Nephron progenitor cell (in vitro differentiated cells): Measurements from ENCODE around the gene F2RL2.

Experiments
- DNase-seq: peaks from one replicate; pipeline ENCODE4 v3.0.0; 2021
- H3K27ac Mint-ChIP-seq: 2 replicates; pipeline ENCODE4 v1.8.0; 2021; ENCODE audit warnings: mild to moderate bottlenecking, moderate library complexity, mixed read lengths
- H3K27me3 Mint-ChIP-seq: 2 replicates; pipeline ENCODE4 v1.8.0; 2021; ENCODE audit warnings: mild to moderate bottlenecking, low read depth, mixed read lengths; ENCODE audit not compliant: poor library complexity
- H3K36me3 Mint-ChIP-seq: 2 replicates; pipeline ENCODE4 v1.8.0; 2021; ENCODE audit warnings: low read depth, mixed read lengths
- H3K4me1 Mint-ChIP-seq: 2 replicates; pipeline ENCODE4 v1.8.0; 2021; ENCODE audit warnings: mixed read lengths
- H3K4me3 Mint-ChIP-seq: 2 replicates; pipeline ENCODE4 v1.8.0; 2021; ENCODE audit warnings: mild to moderate bottlenecking, moderate library complexity, mixed read lengths
- H3K9me3 Mint-ChIP-seq: 2 replicates; pipeline ENCODE4 v1.8.0; 2021; ENCODE audit warnings: mild to moderate bottlenecking, moderate library complexity, mixed read lengths
- TF ChIP-seq, protein P1 (sequence below): fragments of 200-600 bp; sonication (generic); IDR thresholded peaks from 2 replicates; pipeline ENCODE4 v1.5.0; 2021; ENCODE audit warnings: antibody characterized with exemption

Gene F2RL2

DNA sequence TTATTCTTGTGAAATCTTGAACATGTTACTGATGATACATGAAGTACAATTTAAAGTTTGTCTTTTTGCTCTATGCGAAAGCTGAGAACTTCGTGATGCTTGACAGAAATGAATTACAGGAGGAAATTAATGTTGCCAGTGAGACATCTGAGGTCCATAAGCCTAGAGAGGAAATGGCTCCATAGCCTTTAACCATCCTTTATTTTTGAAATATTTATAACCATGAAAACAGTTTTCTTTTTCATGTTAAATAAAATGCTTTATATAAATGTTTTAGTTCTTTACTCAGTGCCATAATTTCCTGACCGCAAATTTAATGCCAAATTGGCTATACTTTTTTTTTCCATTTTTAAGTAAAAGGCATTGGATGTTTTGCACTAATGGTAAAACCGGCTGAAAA, 29.1 kb downstream of the F2RL2 start:
- H3K4me3 Mint-ChIP-seq = no peak overlapping the region
- no peaks in the 10 kb centered on the region for H3K4me1 Mint-ChIP-seq
- no peaks in the 10 kb centered on the region for H3K9me3 Mint-ChIP-seq

DNA sequence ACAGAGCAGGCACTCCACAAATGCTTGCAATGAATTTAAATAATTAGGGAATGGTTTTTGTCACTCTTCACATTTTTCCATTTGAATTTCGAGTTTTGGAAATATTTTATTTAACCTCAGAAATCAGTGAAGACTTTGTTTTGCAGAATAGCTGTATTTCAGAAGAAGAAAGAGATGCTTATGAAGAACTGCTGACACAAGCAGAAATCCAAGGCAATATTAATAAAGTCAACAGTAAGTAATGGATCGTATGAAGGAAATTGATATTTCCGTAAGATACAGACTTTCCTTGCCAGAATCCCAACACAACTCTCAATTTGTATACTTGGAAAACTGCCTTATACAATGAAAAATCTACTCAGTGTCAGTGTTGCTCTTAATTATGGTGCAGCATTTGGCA, 30.5 kb downstream of the F2RL2 start:
- TF ChIP-seq, protein P1, sequence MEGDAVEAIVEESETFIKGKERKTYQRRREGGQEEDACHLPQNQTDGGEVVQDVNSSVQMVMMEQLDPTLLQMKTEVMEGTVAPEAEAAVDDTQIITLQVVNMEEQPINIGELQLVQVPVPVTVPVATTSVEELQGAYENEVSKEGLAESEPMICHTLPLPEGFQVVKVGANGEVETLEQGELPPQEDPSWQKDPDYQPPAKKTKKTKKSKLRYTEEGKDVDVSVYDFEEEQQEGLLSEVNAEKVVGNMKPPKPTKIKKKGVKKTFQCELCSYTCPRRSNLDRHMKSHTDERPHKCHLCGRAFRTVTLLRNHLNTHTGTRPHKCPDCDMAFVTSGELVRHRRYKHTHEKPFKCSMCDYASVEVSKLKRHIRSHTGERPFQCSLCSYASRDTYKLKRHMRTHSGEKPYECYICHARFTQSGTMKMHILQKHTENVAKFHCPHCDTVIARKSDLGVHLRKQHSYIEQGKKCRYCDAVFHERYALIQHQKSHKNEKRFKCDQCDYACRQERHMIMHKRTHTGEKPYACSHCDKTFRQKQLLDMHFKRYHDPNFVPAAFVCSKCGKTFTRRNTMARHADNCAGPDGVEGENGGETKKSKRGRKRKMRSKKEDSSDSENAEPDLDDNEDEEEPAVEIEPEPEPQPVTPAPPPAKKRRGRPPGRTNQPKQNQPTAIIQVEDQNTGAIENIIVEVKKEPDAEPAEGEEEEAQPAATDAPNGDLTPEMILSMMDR = no peak
- no peak for DNase-seq
- no peaks in the 10 kb centered on the region for H3K9me3 Mint-ChIP-seq
- H3K36me3 Mint-ChIP-seq = peaks cover 63% of the 10 kb centered on the region
- H3K4me3 Mint-ChIP-seq = no peak overlapping the region
- peaks cover 11% of the 10 kb centered on the region for H3K27me3 Mint-ChIP-seq
- no peaks in the 10 kb centered on the region for H3K4me1 Mint-ChIP-seq
- H3K27ac Mint-ChIP-seq = no peak overlapping the region

More for the DNA sequence above, 29.1 kb downstream of the F2RL2 start:
- TF ChIP-seq, protein P1 = no peak
- Mint-ChIP-seq H3K36me3 (peaks cover 56% of the 10 kb centered on the region), H3K27me3 (peaks cover 11% of the 10 kb centered on the region), H3K27ac (no peak overlapping the region)
- DNase-seq = no peak

DNA sequence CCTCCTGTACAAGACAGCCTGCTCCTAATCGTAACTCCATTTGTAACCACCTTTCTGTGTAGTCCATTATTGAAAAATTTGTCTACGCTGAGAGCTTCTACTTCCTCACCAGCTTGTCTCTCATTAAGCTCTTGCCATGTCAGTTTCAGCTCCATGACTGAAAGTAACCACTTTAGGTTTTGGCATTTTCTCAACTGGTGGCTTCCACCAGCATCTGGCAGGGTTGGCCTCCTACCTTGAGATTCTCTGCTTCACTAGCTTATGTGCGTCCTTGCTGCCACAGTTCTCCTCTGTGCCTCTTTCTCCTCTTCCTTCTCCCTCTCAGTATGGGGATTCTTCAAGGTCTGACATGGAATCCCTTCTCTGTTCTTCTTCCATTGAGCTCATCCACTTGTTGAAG, 31.8 kb downstream of the F2RL2 start:
- Mint-ChIP-seq H3K9me3 (no peaks in the 10 kb centered on the region), H3K27me3 (peaks cover 6% of the 10 kb centered on the region), H3K36me3 (peaks cover 56% of the 10 kb centered on the region), H3K4me1 (no peaks in the 10 kb centered on the region), H3K4me3 (no peak overlapping the region), H3K27ac (no peak overlapping the region)
- DNase-seq = no peak
- TF ChIP-seq, protein P1 = no peak

DNA sequence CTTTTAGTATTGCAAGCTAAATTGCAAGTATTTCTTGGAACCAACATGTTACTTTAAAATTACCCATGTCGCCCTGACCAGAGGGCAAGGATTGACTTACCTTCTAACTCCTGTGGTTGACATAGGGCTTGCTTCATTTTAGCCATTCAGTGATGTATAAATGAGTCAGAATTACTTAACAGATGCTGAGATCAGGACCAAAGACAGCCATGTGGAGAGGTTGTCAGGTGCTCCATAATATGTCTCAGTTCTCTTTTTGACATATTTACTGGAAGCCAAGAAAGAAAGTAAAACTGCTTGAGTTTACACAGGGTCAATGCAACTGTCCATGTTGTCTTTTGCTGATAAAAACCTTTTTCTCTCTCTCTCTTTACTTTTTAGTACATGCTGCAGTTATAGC, 33.2 kb downstream of the F2RL2 start:
- DNase-seq = no peak
- Mint-ChIP-seq H3K4me1 (no peaks in the 10 kb centered on the region), H3K9me3 (no peaks in the 10 kb centered on the region), H3K36me3 (peaks cover 45% of the 10 kb centered on the region), H3K27ac (no peak overlapping the region), H3K4me3 (no peak overlapping the region), H3K27me3 (peaks cover 6% of the 10 kb centered on the region)
- TF ChIP-seq, protein P1 = no peak

DNA sequence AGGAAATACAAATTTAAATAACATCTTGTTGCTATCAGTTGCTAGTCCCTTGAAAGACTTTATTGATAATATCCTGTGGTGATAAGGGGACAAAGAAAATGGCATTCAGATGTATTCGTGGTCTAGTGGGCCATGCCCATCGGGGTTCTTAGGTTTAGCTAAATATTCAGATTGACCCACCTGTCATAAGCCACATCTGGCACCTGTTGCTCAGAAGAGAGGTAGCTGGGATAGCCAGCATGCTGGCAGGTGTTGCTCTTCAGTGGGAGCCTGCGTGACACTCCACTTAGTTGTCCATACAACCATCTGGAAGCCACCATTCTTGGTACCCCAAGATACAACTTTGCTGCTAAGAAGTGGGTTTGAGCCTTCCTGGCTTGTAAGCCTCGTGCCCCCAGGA, 36.7 kb downstream of the F2RL2 start:
- Mint-ChIP-seq H3K36me3 (peaks cover 18% of the 10 kb centered on the region), H3K4me3 (no peak overlapping the region), H3K27ac (no peak overlapping the region), H3K9me3 (no peaks in the 10 kb centered on the region), H3K27me3 (peaks cover 4% of the 10 kb centered on the region), H3K4me1 (peaks cover 10% of the 10 kb centered on the region)
- TF ChIP-seq, protein P1 = no peak
- DNase-seq = no peak

DNA sequence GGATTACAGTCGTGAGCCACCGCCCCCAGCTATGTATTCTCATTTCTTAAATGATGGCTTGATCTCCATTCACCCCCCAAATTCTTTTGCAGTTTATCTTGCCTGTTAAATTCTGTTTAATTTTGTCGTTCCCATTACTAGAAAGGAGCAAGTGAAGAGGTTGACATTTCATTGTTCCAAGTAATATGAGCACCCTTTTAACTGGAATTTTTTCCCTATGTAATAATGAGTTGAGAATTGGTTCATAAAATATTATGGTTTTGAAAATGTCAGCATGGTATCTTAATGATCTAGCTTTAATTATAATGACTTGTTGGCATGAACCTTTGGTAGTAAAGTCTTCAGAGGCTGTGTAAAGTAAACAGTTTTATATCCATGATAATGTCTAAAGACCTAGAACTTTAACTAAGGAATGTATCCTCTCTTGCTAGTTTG, 37.4 kb downstream of the F2RL2 start:
- Mint-ChIP-seq H3K4me3 (no peak overlapping the region), H3K27me3 (no peaks in the 10 kb centered on the region), H3K27ac (no peak overlapping the region), H3K36me3 (peaks cover 12% of the 10 kb centered on the region), H3K4me1 (peaks cover 10% of the 10 kb centered on the region), H3K9me3 (no peaks in the 10 kb centered on the region)
- no peak for DNase-seq
- TF ChIP-seq, protein P1 = no peak
